DND-41 (cell line): ENCODE measurements around the gene SHISA7.
A peak's percentile ranks its signal among the peaks of the same experiment; 100 is the strongest.

Experiments used
- ATAC-seq: fragments of 200-7000 bp; cut with Tn5 transposase; 3 replicates; pipeline ENCODE4 v1.9.1; 2021; ENCODE audit warnings: low read depth; ENCODE audit not compliant: insufficient read depth
- DNase-seq: peaks from one replicate; pipeline ENCODE4 v3.0.0-alpha.2; 2020
- H2AFZ ChIP-seq: 2 replicates; pipeline ENCODE4 v1.6.0; 2012; ENCODE audit warnings: low read depth, low read length
- H3K27ac ChIP-seq: 2 replicates; pipeline ENCODE4 v1.5.1; 2012; ENCODE audit warnings: low read length, inconsistent platforms
- H3K27me3 ChIP-seq: fragments of 200-600 bp; sonication (generic); 2 replicates; pipeline ENCODE4 v1.6.0; 2012; ENCODE audit warnings: low read length, mild to moderate bottlenecking, inconsistent platforms; ENCODE audit not compliant: insufficient read depth, poor library complexity
- H3K36me3 ChIP-seq: 2 replicates; pipeline ENCODE4 v1.5.1; 2012; ENCODE audit warnings: low read length, inconsistent platforms; ENCODE audit not compliant: insufficient read depth
- H3K4me1 ChIP-seq: 2 replicates; pipeline ENCODE4 v1.5.1; 2012; ENCODE audit warnings: mild to moderate bottlenecking, low read length; ENCODE audit not compliant: insufficient read depth
- H3K4me2 ChIP-seq: 2 replicates; pipeline ENCODE4 v1.6.0; 2012; ENCODE audit warnings: mild to moderate bottlenecking, moderate library complexity, low read length, inconsistent platforms; ENCODE audit not compliant: insufficient read depth
- H3K4me3 ChIP-seq, 2 experiments: fragments of 200-600 bp in 1 of 2; shearing (Covaris generic) in 1 of 2; 2 replicates each; pipeline ENCODE4 v1.5.1; 2012 to 2016; ENCODE audit warnings: inconsistent platforms in 2 of 2, low read length in 2 of 2, mild to moderate bottlenecking in 2 of 2, low read depth in 1 of 2, moderate library complexity in 1 of 2
- H3K79me2 ChIP-seq: 2 replicates; pipeline ENCODE4 v1.6.0; 2012; ENCODE audit warnings: low read length, inconsistent platforms; ENCODE audit not compliant: insufficient read depth
- H3K9ac ChIP-seq: 2 replicates; pipeline ENCODE4 v1.6.0; 2012; ENCODE audit warnings: low read depth, mild to moderate bottlenecking, inconsistent platforms, low read length, moderate library complexity
- H3K9me3 ChIP-seq: 2 replicates; pipeline ENCODE4 v1.5.1; 2012; ENCODE audit warnings: low read length, moderate library complexity, mild to moderate bottlenecking, inconsistent platforms; ENCODE audit not compliant: insufficient read depth, severe bottlenecking
- H4K20me1 ChIP-seq: 2 replicates; pipeline ENCODE4 v1.6.0; 2012; ENCODE audit warnings: low read length; ENCODE audit not compliant: insufficient read depth
- EZH2 ChIP-seq: IDR thresholded peaks from 3 replicates; pipeline ENCODE4 v1.6.1; 2012; ENCODE audit warnings: borderline replicate concordance, low read depth, mild to moderate bottlenecking, moderate library complexity, low read length, inconsistent platforms; ENCODE audit not compliant: severe bottlenecking
- TF ChIP-seq, protein P1 (sequence below): IDR thresholded peaks from 2 replicates; pipeline ENCODE4 v1.5.1; 2012; ENCODE audit warnings: borderline replicate concordance, low read length, moderate library complexity, mild to moderate bottlenecking; ENCODE audit not compliant: poor library complexity, severe bottlenecking; ENCODE audit errors: extremely low read depth

The SHISA7 gene

DNA sequence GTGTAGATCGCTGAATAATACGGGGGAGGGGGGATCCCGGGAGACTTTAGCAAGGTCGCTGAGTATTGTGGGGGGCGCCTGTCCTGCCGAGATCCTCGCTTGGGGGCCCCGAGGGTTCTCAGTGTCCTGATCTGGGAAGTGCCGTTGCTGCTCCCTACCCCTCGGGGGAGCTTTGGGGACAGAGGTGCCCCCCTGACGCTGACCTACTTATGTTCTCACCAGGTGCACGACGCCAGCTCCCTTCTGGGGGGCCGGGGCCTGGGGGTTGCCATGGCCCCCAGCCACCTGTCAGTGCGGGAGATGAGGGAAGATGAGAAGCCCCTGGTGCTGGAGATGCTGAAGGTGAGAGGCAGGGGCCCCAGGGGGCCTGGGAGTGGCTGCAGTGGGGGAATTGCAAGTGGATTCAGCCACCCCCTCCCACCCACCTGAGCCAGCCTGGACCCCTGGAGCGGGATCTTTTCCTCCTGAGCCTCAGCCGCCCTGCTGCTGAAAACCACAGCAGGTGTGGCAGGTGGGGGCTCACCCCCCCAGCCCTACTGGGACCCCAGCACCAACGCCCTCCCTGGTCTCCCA lies 42.4 kb upstream of the SHISA7 start:
- no peak for DNase-seq
- peaks cover 37% of the 10 kb centered on the region for H3K4me1 ChIP-seq
- H3K36me3 ChIP-seq, result peaks cover 23% of the 10 kb centered on the region
- peaks cover 16% of the 10 kb centered on the region for H3K79me2 ChIP-seq
- peak; percentile 33 for ATAC-seq
- peak overlapping the region; percentile 98 for H3K4me2 ChIP-seq
- H3K4me3 ChIP-seq, result peak overlapping the region; percentile 64 to 91
- no peaks in the 10 kb centered on the region for H3K9me3 ChIP-seq
- peak overlapping the region; percentile 83 for H3K27ac ChIP-seq
- H4K20me1 ChIP-seq, result peaks cover 7% of the 10 kb centered on the region; the same call in 1 of the 2 replicates
- no peaks in the 10 kb centered on the region for H3K27me3 ChIP-seq
- peak overlapping the region; percentile 91 for H2AFZ ChIP-seq
- TF ChIP-seq, protein P1, sequence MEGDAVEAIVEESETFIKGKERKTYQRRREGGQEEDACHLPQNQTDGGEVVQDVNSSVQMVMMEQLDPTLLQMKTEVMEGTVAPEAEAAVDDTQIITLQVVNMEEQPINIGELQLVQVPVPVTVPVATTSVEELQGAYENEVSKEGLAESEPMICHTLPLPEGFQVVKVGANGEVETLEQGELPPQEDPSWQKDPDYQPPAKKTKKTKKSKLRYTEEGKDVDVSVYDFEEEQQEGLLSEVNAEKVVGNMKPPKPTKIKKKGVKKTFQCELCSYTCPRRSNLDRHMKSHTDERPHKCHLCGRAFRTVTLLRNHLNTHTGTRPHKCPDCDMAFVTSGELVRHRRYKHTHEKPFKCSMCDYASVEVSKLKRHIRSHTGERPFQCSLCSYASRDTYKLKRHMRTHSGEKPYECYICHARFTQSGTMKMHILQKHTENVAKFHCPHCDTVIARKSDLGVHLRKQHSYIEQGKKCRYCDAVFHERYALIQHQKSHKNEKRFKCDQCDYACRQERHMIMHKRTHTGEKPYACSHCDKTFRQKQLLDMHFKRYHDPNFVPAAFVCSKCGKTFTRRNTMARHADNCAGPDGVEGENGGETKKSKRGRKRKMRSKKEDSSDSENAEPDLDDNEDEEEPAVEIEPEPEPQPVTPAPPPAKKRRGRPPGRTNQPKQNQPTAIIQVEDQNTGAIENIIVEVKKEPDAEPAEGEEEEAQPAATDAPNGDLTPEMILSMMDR, result peak; percentile 11
- no peak for TF ChIP-seq EZH2
- H3K9ac ChIP-seq, result peak overlapping the region; percentile 79

DNA sequence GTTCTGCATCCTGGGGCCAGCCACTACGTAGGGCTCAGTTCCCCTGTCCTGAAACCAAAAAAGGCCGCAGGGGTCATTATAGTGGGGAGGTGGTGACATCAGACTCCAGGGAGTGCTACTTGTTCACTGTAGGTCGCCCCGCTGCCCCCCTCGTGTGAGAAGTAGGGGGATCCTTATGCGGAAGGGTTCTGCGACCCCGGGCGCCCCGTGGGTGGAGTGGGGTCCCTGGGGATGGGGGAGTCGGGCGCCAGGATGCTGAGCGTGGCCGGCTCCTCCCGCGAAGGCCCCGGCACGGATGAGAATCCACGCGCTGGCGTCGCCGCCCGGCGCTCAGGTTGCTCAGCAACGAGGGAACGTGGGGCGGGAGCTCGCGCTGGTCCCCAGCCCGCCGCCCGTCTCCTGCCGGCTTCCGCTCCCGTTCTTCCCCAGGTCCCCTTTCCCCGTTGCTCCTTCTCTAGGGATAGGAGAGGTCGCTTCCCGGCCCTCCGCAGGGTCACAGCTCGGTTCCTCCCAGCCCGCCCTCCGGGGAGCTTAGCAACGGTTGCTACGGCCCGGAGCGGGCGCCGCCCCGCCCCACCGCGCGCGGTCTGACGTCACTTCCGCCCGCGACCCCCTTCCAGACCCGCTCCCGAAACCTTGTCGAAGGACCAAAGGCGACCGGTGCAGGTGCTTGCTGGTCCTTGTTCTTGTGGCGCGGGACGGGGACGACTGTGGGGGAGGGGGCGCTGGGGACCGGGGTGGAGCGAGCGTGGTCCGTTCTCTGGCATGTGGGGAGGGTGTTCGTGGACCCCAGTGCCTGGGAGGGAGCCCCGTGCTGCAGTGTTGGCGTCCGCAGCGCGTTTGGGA lies 41.7 kb upstream of the SHISA7 start, which contains the start of gene NAT14:
NAT14 (plus strand) TSS at position 596 of the 846 bp plus-strand sequence. CDS start 521 bp downstream, outside the sequence.
- peak; percentile 83 for DNase-seq
- TF ChIP-seq, protein P1, result no peak
- TF ChIP-seq EZH2, result no peak
- H3K9ac ChIP-seq, result peak within 1 kb of the TSS; percentile 79
- peaks cover 23% of the 10 kb centered on the region for H3K36me3 ChIP-seq
- peak within 1 kb of the TSS; percentile 64 to 91 for H3K4me3 ChIP-seq
- no peaks in the 10 kb centered on the region for H3K27me3 ChIP-seq
- H3K9me3 ChIP-seq, result no peaks in the 10 kb centered on the region
- peak within 1 kb of the TSS; percentile 91 for H2AFZ ChIP-seq
- peaks cover 7% of the 10 kb centered on the region; the same call in 1 of the 2 replicates for H4K20me1 ChIP-seq
- peaks cover 37% of the 10 kb centered on the region for H3K4me1 ChIP-seq
- peaks cover 19% of the 10 kb centered on the region for H3K79me2 ChIP-seq
- H3K27ac ChIP-seq, result peak within 1 kb of the TSS; percentile 83
- ATAC-seq, result peak; percentile 84
- peak within 1 kb of the TSS; percentile 98 for H3K4me2 ChIP-seq

DNA sequence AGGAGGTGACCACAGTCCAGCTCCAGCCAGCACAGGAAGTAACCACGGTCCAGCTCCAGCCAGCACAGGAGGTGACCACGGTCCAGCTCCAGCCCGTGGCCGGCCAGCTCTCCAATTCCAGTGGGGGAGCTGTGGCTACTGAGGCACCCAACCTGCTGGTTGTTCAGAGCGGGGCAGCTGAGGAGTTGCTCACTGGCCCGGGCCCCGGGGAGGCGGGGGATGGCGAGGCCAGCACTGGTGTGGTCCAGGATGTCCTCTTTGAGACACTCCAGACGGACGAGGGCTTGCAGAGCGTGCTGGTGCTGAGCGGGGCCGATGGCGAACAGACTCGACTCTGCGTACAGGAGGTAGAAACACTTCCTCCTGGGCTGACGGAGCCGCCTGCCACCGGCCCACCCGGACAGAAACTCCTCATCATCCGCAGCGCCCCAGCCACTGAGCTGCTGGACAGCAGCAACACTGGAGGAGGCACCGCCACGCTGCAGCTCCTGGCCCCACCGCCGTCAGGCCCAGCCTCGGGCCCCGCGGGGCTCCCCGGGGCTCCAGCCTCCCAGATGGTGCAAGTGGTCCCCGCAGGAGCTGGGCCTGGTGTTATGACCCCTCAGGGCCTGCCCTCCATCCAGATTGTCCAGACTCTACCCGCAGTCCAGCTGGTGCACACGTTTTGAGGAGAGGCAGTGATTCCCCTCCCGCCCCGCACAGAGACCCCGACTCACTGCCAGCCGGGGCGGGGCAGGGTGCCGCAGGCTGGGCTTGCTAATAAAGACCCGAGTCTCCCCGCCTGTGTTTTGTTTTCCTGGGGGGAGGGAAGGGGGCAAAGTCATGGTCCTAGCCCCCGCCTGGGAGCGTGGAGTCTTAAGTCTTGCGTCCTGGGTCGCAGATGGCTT lies 40.8 kb upstream of the SHISA7 start:
- H4K20me1 ChIP-seq, result peaks cover 14% of the 10 kb centered on the region
- H3K4me2 ChIP-seq, result peak overlapping the region; percentile 98
- no peaks in the 10 kb centered on the region for H3K27me3 ChIP-seq
- H3K27ac ChIP-seq, result peak overlapping the region; percentile 83; the same call in 1 of the 2 replicates
- peaks cover 23% of the 10 kb centered on the region for H3K36me3 ChIP-seq
- no peak for TF ChIP-seq EZH2
- TF ChIP-seq, protein P1, result no peak
- no peak overlapping the region for H2AFZ ChIP-seq
- peak overlapping the region; percentile 79 for H3K9ac ChIP-seq
- peaks cover 46% of the 10 kb centered on the region for H3K4me1 ChIP-seq
- no peaks in the 10 kb centered on the region for H3K9me3 ChIP-seq
- H3K79me2 ChIP-seq, result peaks cover 28% of the 10 kb centered on the region
- ATAC-seq, result no peak
- peak overlapping the region; percentile 64 to 91; a peak in 3 of 4 replicates for H3K4me3 ChIP-seq
- DNase-seq, result no peak
